K562 (cell line): ENCODE results near the gene MYBPHL. TPM values are rescaled to one million over a fixed set of nuclear protein-coding genes. Genes with fewer than 3 reads are reported as not detected.

Source experiments
- ATAC-seq: fragments of 200-7000 bp; cut with Tn5 transposase; 3 replicates; pipeline ENCODE4 v1.9.1; 2020; ENCODE audit warnings: moderate library complexity
- BruUV-seq: library from RNA; stranded (reverse); fragments of 400-500 nt; replicated peaks from 2 replicates; lab custom pipeline; 2021; lab: Mats Ljungman, UMichigan
- CTCF ChIA-PET: fragments of 300-600 bp; formaldehyde crosslinking; extraction: SDS; loops from one replicate; lab custom pipeline; 2021; ENCODE audit warnings: low intra/inter-chr PET ratio; lab: Yijun Ruan, JAX
- POLR2A ChIA-PET: fragments of 300-600, 350-650 bp; sonication (Branson Sonifier 250); formaldehyde crosslinking; extraction: SDS; loops from one replicate; lab custom pipeline; 2021; ENCODE audit warnings: antibody characterized with exemption, inconsistent platforms; lab: Yijun Ruan, JAX
- DNase-seq, 4 experiments: peaks; one replicate each; pipeline versions ENCODE4 v3.0.0 to v3.0.0-alpha.2; 2011 to 2018; ENCODE audit warnings: low spot score in 3 of 4, mixed read lengths in 3 of 4; ENCODE audit errors: extremely low read depth in 1 of 4
- FAIRE-seq: peaks from 2 replicates; lab custom pipeline; 2011; peaks lifted over from hg19 to GRCh38; lab: Jason Lieb, UNC
- H2AFZ ChIP-seq: 2 replicates; pipeline ENCODE4 v1.6.0; 2011; ENCODE audit warnings: low read depth, low read length, control low read depth, inconsistent platforms
- H3K27ac ChIP-seq: fragments of 200-600 bp; 3 replicates; pipeline ENCODE4 v1.8.0; 2011; ENCODE audit warnings: low read depth, mild to moderate bottlenecking, control low read depth, inconsistent platforms, low read length, moderate library complexity, mixed read lengths; ENCODE audit errors: extremely low read depth
- H3K27me3 ChIP-seq, 2 experiments: fragments of 300-600 bp in 1 of 2; 2 replicates in 1 of 2; 3 replicates in 1 of 2; pipeline versions ENCODE4 v1.6.0 to v1.8.0; 2011; ENCODE audit warnings: inconsistent platforms in 2 of 2, low read length in 2 of 2, mild to moderate bottlenecking in 1 of 2, mixed read lengths in 1 of 2, moderate library complexity in 1 of 2; ENCODE audit not compliant: control insufficient read depth in 2 of 2, insufficient read depth in 2 of 2
- H3K36me3 ChIP-seq: fragments of 300-600 bp; 3 replicates; pipeline ENCODE4 v1.8.0; 2011; ENCODE audit warnings: mild to moderate bottlenecking, low read length, inconsistent platforms; ENCODE audit not compliant: control insufficient read depth, insufficient read depth
- H3K4me1 ChIP-seq, 2 experiments: fragments of 200-600 bp in 1 of 2; replicated peaks in 1 of 2; 2 replicates in 1 of 2; 3 replicates in 1 of 2; pipeline versions ENCODE4 v1.5.1 to v1.8.0; 2011; ENCODE audit warnings: inconsistent platforms in 2 of 2, low read length in 2 of 2, mild to moderate bottlenecking in 1 of 2, mixed read lengths in 1 of 2, moderate library complexity in 1 of 2; ENCODE audit not compliant: control insufficient read depth in 2 of 2, insufficient read depth in 2 of 2
- H3K4me2 ChIP-seq: 2 replicates; pipeline ENCODE4 v1.6.1; 2011; ENCODE audit warnings: low read length, control low read depth, inconsistent platforms, mixed read lengths; ENCODE audit not compliant: insufficient read depth
- H3K4me3 ChIP-seq: fragments of 200-600 bp; sonication (generic), shearing (Covaris generic); 2 replicates; pipeline ENCODE4 v1.5.1; 2016; ENCODE audit warnings: control low read depth, inconsistent platforms
- H3K79me2 ChIP-seq: fragments of 200-600 bp; 3 replicates; pipeline ENCODE4 v1.8.0; 2011; ENCODE audit warnings: low read length, inconsistent platforms; ENCODE audit not compliant: control insufficient read depth, insufficient read depth
- H3K9ac ChIP-seq, 2 experiments: 2 replicates each; pipeline versions ENCODE4 v1.6.0 to v1.6.1; 2011; ENCODE audit warnings: low read depth in 2 of 2, low read length in 2 of 2, control low read depth in 1 of 2, inconsistent platforms in 1 of 2, mild to moderate bottlenecking in 1 of 2, mixed read lengths in 1 of 2; ENCODE audit not compliant: insufficient read depth in 1 of 2
- H3K9me1 ChIP-seq: one replicate; pipeline ENCODE4 v1.6.0; 2011; ENCODE audit warnings: inconsistent platforms, mild to moderate bottlenecking, low read length, moderate library complexity; ENCODE audit not compliant: control insufficient read depth, insufficient read depth
- H3K9me3 ChIP-seq: replicated peaks from 2 replicates; pipeline ENCODE4 v1.5.1; 2011; ENCODE audit warnings: low read depth, low read length, inconsistent platforms; ENCODE audit not compliant: control insufficient read depth, insufficient read depth
- H4K20me1 ChIP-seq: replicated peaks from 2 replicates; pipeline ENCODE4 v1.6.1; 2011; ENCODE audit warnings: low read length, inconsistent platforms, mixed read lengths; ENCODE audit not compliant: control insufficient read depth, insufficient read depth
- CREBBP ChIP-seq: IDR thresholded peaks from one replicate; pipeline ENCODE4 v1.6.1; 2012; ENCODE audit warnings: low read depth, mild to moderate bottlenecking, control low read depth, inconsistent platforms, low read length
- CXXC5 ChIP-seq: fragments of 250-450 bp; sonication (Bioruptor Pico); IDR thresholded peaks from 2 replicates; pipeline ENCODE4 v1.8.0; 2022; ENCODE audit warnings: inconsistent platforms, mild to moderate bottlenecking, moderate library complexity
- DIDO1 ChIP-seq: fragments of 450-650 bp; IDR thresholded peaks from 2 replicates; pipeline ENCODE4 v1.6.1; 2016; ENCODE audit warnings: low read depth, missing biosample characterization, missing genetic modification characterization
- ETS2 ChIP-seq: IDR thresholded peaks from 2 replicates; pipeline ENCODE4 v1.6.1; 2016; ENCODE audit warnings: borderline replicate concordance, missing genetic modification characterization, mild to moderate bottlenecking, moderate library complexity, missing compliant biosample characterization; ENCODE audit not compliant: poor library complexity, severe bottlenecking
- GABPB2 ChIP-seq: fragments of 250-450 bp; sonication (Bioruptor Pico); conservative IDR thresholded peaks from 2 replicates; pipeline ENCODE4 v1.5.1; 2021; ENCODE audit warnings: mild to moderate bottlenecking
- GATAD2B ChIP-seq: fragments of 450-650 bp; IDR thresholded peaks from 2 replicates; pipeline ENCODE4 v1.6.1; 2017; ENCODE audit warnings: mild to moderate bottlenecking, borderline replicate concordance
- IRF1 ChIP-seq: sonication (generic); formaldehyde crosslinking; IDR thresholded peaks from 2 replicates; pipeline ENCODE4 v1.8.0; 2022; ENCODE audit warnings: missing genetic modification reagents, mild to moderate bottlenecking, borderline replicate concordance
- KAT2B ChIP-seq: IDR thresholded peaks from one replicate; pipeline ENCODE4 v1.6.1; 2012; ENCODE audit warnings: low read depth, mild to moderate bottlenecking, control low read depth, inconsistent platforms, low read length, moderate library complexity
- MCM7 ChIP-seq, 2 experiments: fragments of 450-650 bp; IDR thresholded peaks; 2 replicates each; pipeline ENCODE4 v1.6.1; 2016 to 2018
- MXI1 ChIP-seq: IDR thresholded peaks from 2 replicates; pipeline ENCODE4 v1.6.1; 2011; ENCODE audit warnings: low read depth, mild to moderate bottlenecking, improper control_type of control experiment, low read length
- PHB2 ChIP-seq: fragments of 450-650 bp; IDR thresholded peaks from 2 replicates; pipeline ENCODE4 v1.6.1; 2017; ENCODE audit warnings: low read depth
- POLR2G ChIP-seq: fragments of 200-400 bp; formaldehyde crosslinking; IDR thresholded peaks from 2 replicates; pipeline ENCODE4 v1.6.1; 2017; ENCODE audit warnings: low read depth, mild to moderate bottlenecking, antibody characterized with exemption, low read length, moderate library complexity
- ZNF318 ChIP-seq, 2 experiments: fragments of 450-650 bp; IDR thresholded peaks; 2 replicates each; pipeline ENCODE4 v1.6.1; 2016; ENCODE audit warnings: mild to moderate bottlenecking in 2 of 2, borderline replicate concordance in 1 of 2, low read depth in 1 of 2, moderate library complexity in 1 of 2
- ZNF507 ChIP-seq: conservative IDR thresholded peaks from 2 replicates; pipeline ENCODE4 v1.6.1; 2017; ENCODE audit warnings: missing genetic modification characterization, missing compliant biosample characterization
- ZNF584 ChIP-seq: fragments of 200-800 bp; sonication (Bioruptor generic); IDR thresholded peaks from 2 replicates; pipeline ENCODE4 v1.6.1; 2016; ENCODE audit warnings: low read depth, mild to moderate bottlenecking, missing genetic modification characterization, missing compliant biosample characterization
- ZNF780A ChIP-seq: fragments of 250-450 bp; sonication (Bioruptor Pico); IDR thresholded peaks from 2 replicates; pipeline ENCODE4 v1.5.0; 2021; ENCODE audit warnings: mild to moderate bottlenecking
- WGBS: fragments of 100-300 bp; shearing (Covaris generic); methylation state at CpG from one replicate; pipeline ENCODE4 v1.1.6; 2016; ENCODE audit warnings: low coverage, mixed read lengths; ENCODE audit not compliant: insufficient coverage; ENCODE audit errors: missing lambda C conversion rate; 5-methylcytosine and 5-hydroxymethylcytosine counted together
- in situ Hi-C: fragments of 300-500 bp; cut with MboI; formaldehyde crosslinking; loops from 4 replicates; pipeline ENCODE4 v1.15.0; 2018; ENCODE audit warnings: inconsistent platforms, mixed read lengths
- intact Hi-C: fragments of 100-400 bp; cut with micrococcal nuclease; formaldehyde crosslinking; loops from 2 replicates; pipeline ENCODE4 v1.14.2; 2022
- polyA plus RNA-seq, 8 experiments: library from polyadenylated mRNA; depleted of rRNA in 4 of 8; stranded (reverse) in 5 of 8; unstranded in 3 of 8; fragments of >200 nt; fragmentation: Nextera tagmentation in 2 of 8; fragmentation: Illumina TruSeq in 1 of 8; extraction: Ambion mirVana in 2 of 8; extraction: Trizol in 1 of 8; gene quantifications; 2 replicates each; pipeline versions ENCODE4 v1.2.1 to v1.2.3, GENCODE V29; 2011 to 2014; ENCODE audit warnings: inconsistent platforms in 1 of 8, missing spikeins in 1 of 8
- total RNA-seq, 7 experiments: library from RNA; depleted of rRNA in 6 of 7; stranded (reverse); fragments of >200 nt in 6 of 7; fragmentation: Illumina TruSeq in 2 of 7; extraction: Trizol in 2 of 7; gene quantifications; 2 replicates each; pipeline versions ENCODE4 v1.2.1 to v1.2.3, GENCODE V29; 2011 to 2021; ENCODE audit warnings: low replicate concordance in 1 of 7

MYBPHL gene
- total and polyA plus RNA-seq, 9 of the 15 experiments (the other 6 are each of a cell fraction or from before 2014, with no cell fraction given), result 0.20 to 1.9 (median 0.33) TPM

DNA sequence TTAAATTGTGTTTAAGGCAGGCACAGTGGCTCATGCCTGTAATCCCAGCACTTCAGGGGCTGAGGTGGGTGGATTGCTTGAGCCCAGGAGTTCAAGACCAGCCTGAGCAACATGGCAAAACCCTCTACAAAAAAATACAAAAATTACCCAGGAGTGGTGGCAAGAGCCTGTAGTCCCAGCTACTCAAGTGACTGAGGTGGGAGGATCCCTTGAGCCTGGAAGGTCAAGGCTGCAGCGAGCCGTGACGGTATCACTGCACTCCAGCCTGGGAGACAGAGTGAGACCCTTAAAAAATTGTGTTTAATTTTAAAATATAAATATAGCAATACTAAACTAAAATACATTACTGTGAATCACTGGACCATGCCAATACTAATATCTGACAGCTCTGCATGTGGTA, 48.1 kb upstream of the MYBPHL start:
- H3K27me3 ChIP-seq, result no peaks in the 10 kb centered on the region
- H3K9me1 ChIP-seq, result no peaks in the 10 kb centered on the region
- in situ Hi-C loops, result no loop called here
- peaks cover 70% of the 10 kb centered on the region for H3K36me3 ChIP-seq
- H2AFZ ChIP-seq, result no peak overlapping the region
- H3K4me3 ChIP-seq, result no peak overlapping the region
- no peaks in the 10 kb centered on the region for H3K79me2 ChIP-seq
- no peak for ATAC-seq
- ChIA-PET POLR2A (interaction anchor here (0.7 kb wide), 1 partner anchor 662 kb away, joined by 3 read pairs; no protein-coding TSS in a partner anchor), CTCF (no interaction called here)
- no peak overlapping the region for H3K27ac ChIP-seq
- peaks cover 0 to 6% of the 10 kb centered on the region in 2 experiments; a peak in 2 of 5 replicates for H3K4me1 ChIP-seq
- no peak for FAIRE-seq
- intact Hi-C loops, result no loop called here
- H4K20me1 ChIP-seq, result no peaks in the 10 kb centered on the region
- DNase-seq, result no peak
- H3K4me2 ChIP-seq, result no peak overlapping the region
- no TSS peak for BruUV-seq
- WGBS, result 88% methylated on average over 3 of the region's 3 CpGs
- no peak overlapping the region for H3K9ac ChIP-seq
- no peaks in the 10 kb centered on the region for H3K9me3 ChIP-seq
- TF ChIP-seq GATAD2B (no peak), ETS2 (tag) (no peak), CXXC5 (CRISPR knock-in tag) (no peak), ZNF507 (tag) (no peak), KAT2B (no peak), POLR2G (no peak), ZNF584 (no peak), MXI1 (no peak), ZNF780A (CRISPR knock-in tag) (no peak), ZNF318 (IDR thresholded peaks at IDR 0.05; ENCODE audit: borderline replicate concordance in 1 of 2, low read depth in 1 of 2) (no peak), IRF1 (no peak), MCM7 (IDR thresholded peaks at IDR 0.05) (no peak), GABPB2 (CRISPR knock-in tag) (no peak), DIDO1 (tag) (no peak), CREBBP (no peak), PHB2 (no peak)
